ENCODE data around the gene SMIM24. TPM values are rescaled to one million over a fixed set of nuclear protein-coding genes. Genes with fewer than 3 reads are reported as not detected.
A peak's percentile ranks its signal among the peaks of the same experiment; 100 is the strongest.

The SMIM24 gene
- total and polyA plus RNA-seq, 11 donors: 0.15 TPM; not detected in 10

DNA sequence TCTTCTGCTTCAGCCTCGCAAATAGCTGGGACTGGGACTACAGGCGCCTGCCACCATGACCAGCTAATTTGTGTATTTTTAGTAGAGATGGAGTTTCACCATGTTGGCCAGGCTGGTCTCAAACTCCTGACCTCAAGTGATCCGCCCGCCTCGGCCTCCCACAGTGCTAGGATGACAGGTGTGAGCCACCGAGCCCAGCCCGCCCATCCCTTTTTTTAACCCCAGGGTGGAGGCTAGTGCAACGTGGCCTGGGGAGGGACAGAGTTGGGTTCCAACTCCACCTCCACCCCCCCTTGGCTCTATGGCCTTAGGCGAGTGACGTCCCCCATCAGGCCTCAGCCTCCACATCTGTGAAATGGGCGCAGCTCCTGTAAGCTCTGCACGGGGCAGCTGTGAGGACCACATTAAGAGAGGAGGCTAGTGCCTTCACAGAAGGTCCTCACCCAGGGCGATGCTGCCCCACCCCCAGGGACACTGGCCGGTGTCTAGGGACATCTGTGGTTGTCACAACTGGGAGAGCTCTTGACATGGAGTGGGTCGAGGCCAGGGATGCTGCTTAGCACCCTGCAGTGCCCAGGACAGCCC, 37.7 kb downstream of the SMIM24 start:
- H3K36me3 ChIP-seq: peaks cover 0 to 60% (median 43%) of the 10 kb centered on the region in 9 donors
- no peak overlapping the region for H3K4me3 ChIP-seq
- no peaks in the 10 kb centered on the region for H3K9me3 ChIP-seq
- 87 to 95% (median 93%) methylated on average over 11 to 15 of the region's 15 CpGs for WGBS, 4 donors
- DNase-seq (no peak), ATAC-seq (no peak)
- TF ChIP-seq CTCF (IDR thresholded peaks at IDR 0.05) (no peak), POLR2A (IDR thresholded peaks at IDR 0.05) (no peak)
- H3K27me3 ChIP-seq: no peaks in the 10 kb centered on the region
- H3K27ac ChIP-seq: peak overlapping the region in 4 of 12 donors; percentile 9 to 82 (median 25)
- H3K4me1 ChIP-seq: peaks cover 9 to 47% (median 32%) of the 10 kb centered on the region in 12 donors
- intact Hi-C loops (cut with DNase I): no loop called here

DNA sequence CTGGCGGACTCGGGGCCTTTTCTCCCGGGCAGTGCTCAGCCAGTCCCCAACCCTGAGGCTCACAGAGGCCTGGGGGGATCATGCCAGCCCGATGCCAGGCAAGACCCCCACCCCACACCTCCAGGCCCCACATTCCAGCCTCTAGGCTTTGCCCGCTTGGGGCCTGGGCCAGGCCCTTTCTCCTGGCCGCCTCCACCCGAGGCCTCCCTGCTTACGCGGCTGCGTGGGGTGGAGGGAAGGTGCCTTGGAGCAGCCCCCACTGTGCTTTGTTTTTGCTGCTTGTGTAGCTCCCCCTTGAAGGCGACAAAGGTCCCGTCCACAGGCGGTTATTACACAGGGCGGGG, 38.4 kb downstream of the SMIM24 start:
- DNase-seq: no peak
- TF ChIP-seq POLR2A (IDR thresholded peaks at IDR 0.05): no peak
- TF ChIP-seq CTCF (IDR thresholded peaks at IDR 0.05): no peak
- intact Hi-C loops (cut with DNase I): no loop called here
- Histone ChIP-seq H3K27ac (peak overlapping the region in 7 of 12 donors; percentile 9 to 58 (median 22)), H3K4me3 (no peak overlapping the region), H3K27me3 (no peaks in the 10 kb centered on the region), H3K9me3 (no peaks in the 10 kb centered on the region), H3K4me1 (peaks cover 9 to 47% (median 32%) of the 10 kb centered on the region in 12 donors), H3K36me3 (peaks cover 0 to 61% (median 44%) of the 10 kb centered on the region in 9 donors)
- no peak for ATAC-seq
- WGBS, 4 donors: 72 to 82% (median 77%) methylated on average over 14 of the region's 14 CpGs

DNA sequence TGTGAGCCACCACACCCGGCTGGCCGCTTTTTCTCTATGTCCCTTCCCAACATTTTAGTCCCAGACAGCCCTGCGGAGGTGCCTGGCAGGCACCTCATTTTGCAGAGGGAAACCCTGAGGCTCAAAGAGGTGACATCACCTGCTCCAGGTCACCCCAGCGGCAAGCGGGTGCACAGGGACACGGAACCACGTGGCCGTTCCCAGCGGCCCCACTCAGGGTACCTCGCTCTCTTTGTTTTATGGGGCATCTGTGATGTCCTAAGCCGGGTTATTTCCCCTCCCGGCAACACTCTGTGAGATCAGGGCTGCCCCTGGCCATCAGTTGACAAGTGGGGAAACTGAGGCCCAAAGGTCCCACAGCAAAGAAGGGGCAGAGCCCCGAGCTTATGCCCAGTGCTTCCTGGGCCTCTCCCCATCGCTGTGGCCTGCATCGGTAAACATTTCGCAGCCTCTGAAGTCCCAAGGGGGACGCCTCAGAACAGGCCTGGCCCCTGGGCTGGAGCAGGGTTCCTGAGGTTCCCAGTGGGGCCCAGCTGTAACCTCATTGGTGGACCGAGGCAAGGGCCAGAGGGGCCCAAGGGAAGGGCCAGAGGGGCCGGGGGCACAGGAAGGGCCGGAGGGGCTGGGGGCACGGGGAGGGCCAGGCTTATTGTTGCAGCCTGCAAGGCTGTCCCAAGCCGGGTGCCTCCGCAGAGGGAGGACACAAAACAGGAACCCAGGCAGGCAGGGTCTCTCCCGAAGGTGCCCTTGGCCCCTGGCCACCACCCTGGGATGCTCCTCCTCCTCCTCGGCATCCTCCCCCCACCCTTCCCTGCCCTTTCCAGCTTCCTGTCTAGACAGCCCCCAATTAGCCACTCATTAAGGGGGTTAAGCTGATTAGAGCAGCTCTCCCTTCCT, 39.0 kb downstream of the SMIM24 start:
- 69 to 84% (median 77%) methylated on average over 15 to 25 of the region's 25 CpGs for WGBS, 4 donors
- H3K36me3 ChIP-seq: peaks cover 0 to 64% (median 46%) of the 10 kb centered on the region in 9 donors
- no peaks in the 10 kb centered on the region for H3K27me3 ChIP-seq
- no peaks in the 10 kb centered on the region for H3K9me3 ChIP-seq
- H3K27ac ChIP-seq: peak overlapping the region in 7 of 12 donors; percentile 9 to 58 (median 22)
- DNase-seq (no peak), ATAC-seq (no peak)
- no peak for TF ChIP-seq CTCF (IDR thresholded peaks at IDR 0.05)
- TF ChIP-seq POLR2A (IDR thresholded peaks at IDR 0.05): no peak
- intact Hi-C loops (cut with DNase I): no loop called here
- peaks cover 9 to 47% (median 32%) of the 10 kb centered on the region in 12 donors for H3K4me1 ChIP-seq
- no peak overlapping the region for H3K4me3 ChIP-seq

GRCh38 chr19:3440082-3440481, 40.2 kb downstream of the SMIM24 start:
- WGBS, 4 donors: 68 to 74% (median 71%) methylated on average over 12 to 13 of the region's 13 CpGs
- peaks cover 3 to 46% (median 31%) of the 10 kb centered on the region in 12 donors for H3K4me1 ChIP-seq

More at GRCh38 chr19:3440082-3440481, 40.2 kb downstream of the SMIM24 start:
- no peaks in the 10 kb centered on the region for H3K27me3 ChIP-seq
- peaks cover 0 to 60% (median 41%) of the 10 kb centered on the region in 9 donors for H3K36me3 ChIP-seq
- TF ChIP-seq POLR2A (IDR thresholded peaks at IDR 0.05) (no peak), CTCF (IDR thresholded peaks at IDR 0.05) (peak; percentile 29 to 59 (median 48))
- intact Hi-C loops (cut with DNase I): no loop called here
- H3K9me3 ChIP-seq: no peaks in the 10 kb centered on the region
- DNase-seq: no peak
- no peak overlapping the region for H3K4me3 ChIP-seq
- peak overlapping the region in 2 of 12 donors; percentile 16 to 51 for H3K27ac ChIP-seq
- no peak for ATAC-seq

Measured in heart left ventricle (tissue), 16 donors.